Activated CD8-positive, alpha-beta memory T cell treated with anti-CD3 and anti-CD28 coated beads, Interleukin-2, amount 50 U/mL, for 24 hours (primary cell): ENCODE measurements around the gene CFAP53.
"Not testable (repeated sequence)": the region's sequence is repeated elsewhere in the genome, so short reads cannot be mapped to it uniquely, and the experiment has no call there.

Experiments
- DNase-seq: peaks from one replicate; pipeline ENCODE4 v3.0.0-alpha.2; 2020; ENCODE audit errors: extremely low read depth

CFAP53 gene

DNA sequence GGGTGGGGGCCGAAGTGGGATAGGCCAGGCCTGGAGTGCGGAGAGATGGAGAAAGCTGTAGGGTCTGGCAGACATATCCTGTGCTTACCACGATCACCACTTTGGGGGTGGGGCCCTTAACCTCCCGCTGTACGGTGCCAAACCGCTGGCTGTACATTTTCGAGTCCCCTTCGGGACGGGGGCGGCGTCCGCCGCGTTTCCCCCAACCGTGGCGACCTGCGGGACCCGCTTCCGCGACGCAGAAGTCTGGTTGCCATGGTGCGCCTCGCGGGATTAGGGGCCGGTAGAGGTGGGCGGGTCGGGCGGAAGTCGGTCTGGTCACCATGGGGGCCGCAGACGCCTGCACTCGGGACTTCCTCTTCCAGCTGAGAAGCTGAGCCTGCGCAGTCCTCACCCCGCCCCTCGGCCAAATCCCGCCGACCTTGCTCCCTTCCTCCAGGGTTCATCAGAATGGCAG is at the start of gene CFAP53:
TSS of gene CFAP53 (minus strand) at position 248 of the 457 bp plus-strand sequence. CDS start at position 157, 91 bp downstream.
- DNase-seq, result peak; percentile 81

DNA sequence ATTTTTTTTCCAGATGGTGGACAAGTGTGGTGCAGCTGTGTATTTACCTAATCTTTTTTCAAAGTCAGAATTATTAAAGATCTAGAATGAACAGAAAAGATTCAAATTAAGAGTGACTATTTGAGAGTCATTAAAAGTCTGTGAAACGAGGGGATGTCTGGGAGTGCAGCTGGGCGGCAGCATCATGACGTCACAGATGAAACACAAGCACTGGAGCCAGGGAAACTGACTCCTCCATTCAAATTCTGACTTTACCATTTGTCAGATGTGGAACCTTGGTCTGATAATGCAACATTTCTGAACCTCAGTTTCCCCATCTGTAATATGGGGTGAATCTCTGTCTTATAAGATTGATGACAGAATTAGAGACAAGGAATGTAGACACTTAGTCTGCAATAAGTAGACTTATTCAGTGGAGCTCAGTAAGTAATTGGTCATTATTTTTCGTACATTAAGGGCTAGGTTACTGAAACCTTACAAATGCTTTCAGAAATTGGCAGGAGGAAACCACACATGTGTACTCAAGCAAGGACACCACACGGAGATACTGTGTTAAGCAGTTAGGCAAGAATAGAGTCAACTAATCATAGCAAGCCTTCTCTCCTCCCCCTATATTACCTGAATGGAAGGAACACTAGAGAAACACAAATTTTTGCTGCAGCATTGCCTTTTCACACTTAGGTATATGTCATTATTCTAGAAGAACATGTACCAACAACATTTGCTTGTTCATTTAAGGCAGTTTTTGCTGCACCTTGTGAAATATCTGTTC is 49.0 kb upstream of the CFAP53 start:
- no peak for DNase-seq

DNA sequence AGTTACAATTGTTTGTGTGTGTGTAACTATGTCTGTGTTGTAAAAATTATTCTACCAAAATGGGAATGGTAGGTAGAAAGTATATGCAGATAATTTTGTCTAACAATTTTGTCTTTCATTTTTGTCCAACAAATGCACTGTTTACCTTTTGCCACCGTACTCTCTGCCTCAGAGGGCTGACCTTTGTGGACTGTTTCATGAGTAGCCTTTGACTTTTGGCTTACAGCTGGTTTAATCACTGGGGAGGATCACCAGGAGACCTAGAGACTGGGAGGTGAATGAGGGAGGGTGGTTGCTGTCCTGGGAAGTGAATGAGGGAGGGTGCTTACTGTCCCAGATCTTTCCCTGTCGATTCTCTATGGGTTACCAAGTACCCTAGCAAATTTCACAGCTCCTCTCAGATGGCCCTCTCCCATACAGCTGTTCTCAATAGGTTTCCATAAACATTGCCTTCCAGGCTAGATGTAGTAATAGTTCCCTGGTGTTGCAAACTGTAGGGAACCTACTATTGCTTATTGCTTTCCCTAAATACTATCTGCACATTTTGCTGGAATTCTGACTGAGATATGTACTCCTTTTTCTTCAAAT is 47.7 kb upstream of the CFAP53 start:
- no peak for DNase-seq

DNA sequence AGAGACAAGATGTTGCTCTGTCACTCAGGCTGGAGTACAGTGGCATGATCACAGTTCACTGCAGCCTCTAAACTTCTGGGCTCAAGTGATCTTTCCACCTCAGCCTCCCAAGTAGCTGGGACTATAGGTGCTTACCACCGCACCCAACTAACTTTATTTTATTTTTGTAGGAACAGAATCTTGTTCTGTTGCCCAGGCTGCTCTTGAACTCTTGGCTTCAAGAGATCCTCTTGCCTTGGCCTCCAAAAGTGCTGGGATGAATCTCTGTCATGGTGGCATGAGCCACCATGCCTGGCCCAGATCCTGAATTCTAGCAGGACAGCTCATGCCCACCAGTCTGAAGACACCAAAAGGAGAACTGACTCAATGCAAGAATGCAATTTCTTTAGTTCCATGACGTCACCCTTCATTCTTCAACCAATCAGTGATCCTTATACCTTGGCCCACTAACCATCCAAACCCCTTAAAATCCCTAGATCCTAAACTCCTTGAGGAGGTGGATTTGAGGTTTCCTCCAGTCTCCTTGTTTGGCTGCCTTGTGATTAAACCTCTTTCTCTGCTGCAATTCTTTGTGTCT is 46.8 kb upstream of the CFAP53 start:
- DNase-seq, result no peak

- DNase-seq, result no peak
These were observed 46.2 kb upstream of the CFAP53 start for GRCh38 chr18:50312296-50313030.

DNA sequence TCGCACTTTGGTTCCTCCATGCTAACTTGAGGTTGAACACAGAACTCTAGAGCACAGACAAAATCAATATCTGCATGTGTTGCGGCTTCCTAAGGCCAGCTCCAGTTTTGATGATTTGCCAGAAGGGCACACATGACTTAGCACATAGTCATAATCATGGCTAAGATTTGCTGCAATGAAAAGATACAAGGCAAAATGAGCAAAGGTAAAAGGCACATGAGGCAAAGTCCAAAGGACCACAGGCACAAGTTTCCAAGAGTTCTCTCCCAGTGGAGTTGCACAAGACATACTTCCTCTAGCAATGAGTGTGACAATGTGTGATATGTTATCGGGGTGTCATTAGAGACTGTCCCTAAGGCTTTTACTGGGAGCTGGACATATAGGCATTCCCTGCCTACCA is 45.4 kb upstream of the CFAP53 start:
- no peak for DNase-seq

DNA sequence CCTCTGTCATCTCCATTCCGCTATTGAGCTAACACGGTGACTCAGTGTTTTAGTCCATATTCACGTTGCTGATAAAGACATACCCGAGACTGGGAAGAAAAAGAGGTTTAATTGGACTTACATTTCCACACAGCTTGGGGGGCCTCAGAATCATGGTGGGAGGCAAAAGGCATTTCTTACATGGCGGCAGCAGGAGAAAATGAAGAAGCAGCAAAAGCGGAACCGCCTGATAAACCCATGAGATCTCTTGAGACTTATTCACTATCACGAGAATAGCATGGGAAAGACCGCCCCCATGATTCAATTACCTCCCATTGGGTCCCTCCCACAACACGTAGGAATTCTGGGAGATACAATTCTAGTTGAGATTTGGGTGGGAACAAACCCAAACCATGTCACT is 43.8 kb upstream of the CFAP53 start:
- no peak for DNase-seq

DNA sequence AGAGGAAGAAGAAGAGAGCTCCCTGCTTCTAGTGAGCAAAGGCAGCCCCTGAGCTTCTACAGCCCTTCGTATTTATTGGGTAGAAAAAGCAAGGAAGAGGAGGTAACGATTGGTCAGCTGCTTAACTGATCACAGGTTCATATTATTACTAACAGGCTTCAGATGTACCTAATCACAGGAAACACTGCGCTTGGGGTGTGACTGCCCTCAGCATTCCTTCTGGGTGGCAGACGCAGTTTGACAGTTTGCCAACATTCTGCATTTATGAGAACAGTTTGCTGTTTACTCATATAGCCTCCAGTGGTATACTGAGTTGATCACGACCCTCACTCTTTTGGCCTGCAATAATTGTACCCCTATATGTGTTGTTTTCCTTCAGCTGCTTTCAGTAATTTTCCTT is 42.6 kb upstream of the CFAP53 start:
- DNase-seq, result not testable (repeated sequence)

DNA sequence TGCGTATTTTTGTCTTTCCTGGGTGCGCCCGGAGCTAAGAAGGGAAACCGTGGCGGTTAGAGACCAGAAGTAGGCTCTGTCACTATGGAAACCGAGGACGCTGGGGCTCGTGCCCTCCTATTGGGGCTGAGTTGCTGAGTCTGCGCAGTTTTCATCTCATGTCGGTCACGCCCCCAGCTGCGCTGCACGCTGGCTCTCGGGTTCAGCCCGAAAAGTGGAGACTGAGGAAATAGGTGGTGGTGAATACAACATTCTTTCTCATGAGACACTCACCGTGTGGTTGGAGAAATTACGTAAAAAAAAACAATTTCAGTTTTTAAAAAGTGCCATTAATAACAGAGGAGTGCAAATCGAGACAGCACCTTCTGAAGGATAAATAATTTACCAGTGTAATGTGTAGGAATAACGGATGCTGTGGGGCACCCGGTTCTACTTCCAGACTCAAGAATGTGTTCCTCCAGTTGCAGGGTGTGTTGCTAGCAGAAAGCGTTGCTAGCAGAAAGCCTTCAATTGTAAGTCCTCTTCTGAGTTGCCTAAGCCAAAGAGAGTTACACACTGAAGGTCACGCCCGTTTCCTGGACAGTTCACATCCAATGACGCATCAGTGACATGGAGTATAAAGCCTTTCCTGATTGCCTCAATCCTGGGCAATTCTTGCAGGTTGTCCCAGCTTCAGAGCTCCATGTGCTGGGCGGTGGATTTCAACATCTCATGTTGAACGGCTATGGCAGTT is 41.6 kb upstream of the CFAP53 start:
- DNase-seq, result peak; percentile 77

- DNase-seq, result no peak
These were observed 41.1 kb upstream of the CFAP53 start for GRCh38 chr18:50307400-50307737.

- no peak for DNase-seq
These were observed 40.6 kb upstream of the CFAP53 start for GRCh38 chr18:50306944-50307343.

DNA sequence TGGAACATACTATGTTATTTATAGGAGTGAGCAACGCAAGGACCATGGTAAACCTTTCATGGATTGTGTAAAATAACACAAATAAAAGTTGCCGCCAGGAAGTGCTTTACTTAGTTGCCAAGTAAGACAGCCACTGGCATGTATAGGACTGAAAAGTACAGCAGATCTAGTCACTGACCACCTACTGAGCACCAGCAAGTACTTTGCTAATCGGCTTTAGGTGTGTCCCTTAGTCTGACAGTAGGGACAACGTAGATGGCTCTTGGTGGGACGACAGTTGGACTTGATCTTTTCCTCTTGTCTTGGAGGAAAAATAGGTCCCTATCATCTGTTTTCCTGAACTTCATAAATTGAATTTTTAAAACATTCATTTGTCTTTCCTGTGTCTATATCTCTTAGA is 34.8 kb upstream of the CFAP53 start:
- DNase-seq, result no peak

- no peak for DNase-seq
These were observed 33.5 kb upstream of the CFAP53 start for GRCh38 chr18:50299626-50300388.

GRCh38 chr18:50298443-50299284 is 32.4 kb upstream of the CFAP53 start:
- no peak for DNase-seq

DNA sequence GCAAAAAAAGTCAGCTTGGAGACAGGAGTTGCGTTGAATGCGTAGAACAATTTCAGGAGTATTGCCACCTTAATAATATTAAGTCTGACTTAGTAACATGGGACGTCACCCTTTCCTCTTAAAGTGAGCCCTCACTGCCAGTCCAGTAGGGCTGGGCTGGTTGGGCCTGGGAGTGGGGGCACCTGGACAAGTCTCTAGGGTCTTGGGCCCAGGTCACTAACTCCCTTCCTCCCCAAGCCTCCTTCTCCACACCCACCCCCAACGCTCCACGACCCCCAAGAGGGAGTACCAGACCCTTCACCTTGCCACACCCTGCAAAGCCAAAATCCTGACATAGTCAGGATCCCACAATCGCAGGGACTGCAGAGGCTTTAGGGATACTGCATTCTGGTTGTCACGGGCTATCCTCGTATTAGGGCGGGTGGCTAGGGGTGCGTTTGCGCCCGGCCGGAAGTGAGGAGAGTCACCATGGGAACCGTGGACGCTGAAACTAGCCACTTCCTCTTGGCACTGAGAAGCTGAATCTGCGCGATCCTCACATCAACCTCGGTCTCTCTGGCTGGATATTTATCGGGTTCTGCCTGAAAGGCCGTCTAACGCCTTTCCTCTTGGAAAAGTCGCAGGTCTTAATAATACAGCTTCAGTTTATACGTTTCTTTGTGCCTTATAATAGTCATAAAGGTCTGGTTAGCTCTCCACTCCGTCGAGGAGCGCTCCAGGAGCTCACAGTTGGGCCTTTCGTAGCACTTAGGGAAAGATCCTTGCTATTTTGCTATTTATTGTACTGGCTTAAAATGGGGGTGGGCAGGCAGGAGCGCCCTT is 31.5 kb upstream of the CFAP53 start:
- DNase-seq, result peak; percentile 46

DNA sequence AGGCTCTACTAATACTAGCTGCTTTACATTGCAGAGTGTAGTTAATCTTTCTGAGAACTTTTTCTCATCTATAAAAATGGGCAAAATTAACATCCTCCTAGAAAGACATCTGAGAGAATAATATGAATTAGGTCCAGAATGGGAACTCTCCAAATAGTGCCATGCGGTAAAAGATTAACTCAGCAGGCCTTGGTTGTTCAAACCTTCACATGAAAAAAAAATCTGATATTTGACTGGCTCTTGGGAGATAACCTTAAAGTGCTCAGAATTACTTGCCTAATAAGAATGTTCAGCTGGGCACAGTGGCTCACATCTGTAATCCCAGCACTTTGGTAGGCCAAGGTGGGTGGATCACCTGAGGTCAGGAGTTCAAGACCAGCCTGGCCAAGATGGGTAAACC is 26.7 kb upstream of the CFAP53 start:
- DNase-seq, result no peak

GRCh38 chr18:50289108-50289443 is 22.8 kb upstream of the CFAP53 start:
- DNase-seq, result no peak

GRCh38 chr18:50288348-50289107 is 22.2 kb upstream of the CFAP53 start:
- DNase-seq, result not testable (repeated sequence)
